Lower leg skin (tissue), 4 donors: ENCODE data around the gene MCTP1. TPM values are rescaled to one million over a fixed set of nuclear protein-coding genes. Genes with fewer than 3 reads are reported as not detected.

Experiments used
- DNase-seq, 2 donors: peaks; one replicate each; pipeline ENCODE4 v3.0.0-alpha.2; 2019; ENCODE audit warnings: low spot score in 2 of 2
- H3K4me3 ChIP-seq: fragments of 200-600 bp; sonication (generic); 2 replicates; pipeline ENCODE4 v1.5.1; 2017; ENCODE audit warnings: mild to moderate bottlenecking, low read depth; ENCODE audit not compliant: poor library complexity, severe bottlenecking
- POLR2A ChIP-seq, 2 donors: fragments of 450-650 bp; IDR thresholded peaks; one replicate each; pipeline ENCODE4 v1.6.1; 2016 to 2017; ENCODE audit warnings: antibody characterized with exemption in 2 of 2, mild to moderate bottlenecking in 1 of 2, moderate library complexity in 1 of 2
- WGBS, 2 donors: methylation state at CpG; one replicate each; pipeline ENCODE4 v1.1.5; 2018; 5-methylcytosine and 5-hydroxymethylcytosine counted together
- intact Hi-C: fragments of 100-400 bp; cut with DNase I; formaldehyde crosslinking; loops from one replicate; pipeline ENCODE4 v1.15.0; 2023; ENCODE audit warnings: low total_unique reads
- total RNA-seq, 4 donors: library from RNA; depleted of rRNA; stranded (reverse); fragments of >200 nt; gene quantifications; one replicate each; pipeline ENCODE4 v1.1.0, GENCODE V29; 2016
- TF ChIP-seq, protein P1 (sequence below), 3 donors: fragments of 450-650 bp; IDR thresholded peaks; one replicate each; pipeline ENCODE4 v1.5.1; 2016; ENCODE audit warnings: antibody characterized with exemption in 3 of 3, mild to moderate bottlenecking in 3 of 3, moderate library complexity in 2 of 3

Gene MCTP1
- total RNA-seq, 4 donors from 2014 or later, result 6.3 to 36.5 (median 9.8) TPM

DNA sequence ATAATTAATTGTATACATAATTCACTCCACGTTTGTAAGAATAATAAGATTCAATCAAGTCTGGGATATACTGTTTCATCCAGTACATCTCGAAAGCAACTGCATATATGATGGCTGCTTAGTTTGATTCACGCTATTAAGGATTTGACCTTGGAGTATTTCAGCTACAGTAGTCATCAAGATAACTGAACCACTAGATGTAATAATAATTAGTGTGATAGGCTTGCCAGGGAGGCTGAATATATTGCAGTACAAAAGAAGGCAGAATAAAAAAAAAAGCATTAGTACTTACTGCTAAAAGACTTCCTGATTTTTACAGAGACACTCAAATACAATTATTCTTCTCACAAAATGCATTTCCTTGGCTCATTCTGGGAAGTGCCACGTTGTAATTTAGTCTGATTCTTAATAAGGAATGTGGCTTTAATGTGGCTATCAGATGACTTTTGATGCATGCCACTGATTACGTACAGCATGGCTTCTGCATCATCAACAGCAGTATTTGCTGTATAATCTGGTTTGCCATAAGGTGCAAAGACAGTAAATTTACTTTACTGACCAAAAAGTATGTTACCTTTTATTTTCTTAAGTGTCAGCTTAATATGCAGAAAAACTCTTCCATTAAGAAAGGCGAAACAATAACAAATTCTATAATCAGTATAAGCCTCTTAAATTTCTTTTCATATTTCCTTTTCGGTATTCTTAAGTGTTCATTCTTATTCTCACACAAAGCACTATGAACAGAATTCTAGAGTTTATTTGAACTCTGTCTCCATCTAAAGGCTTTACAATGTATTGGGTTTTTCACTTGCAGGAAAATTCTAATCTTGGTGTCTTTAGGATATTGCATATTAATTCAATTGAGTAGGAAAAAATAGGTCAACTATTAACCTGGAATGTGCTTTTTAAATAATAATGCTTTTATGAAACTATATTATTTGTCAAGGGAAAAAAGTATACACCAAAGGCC is 500.1 kb downstream of the MCTP1 start:
- DNase-seq, result no peak
- WGBS, 2 donors, result 66 to 69% methylated on average over 7 of the region's 7 CpGs

DNA sequence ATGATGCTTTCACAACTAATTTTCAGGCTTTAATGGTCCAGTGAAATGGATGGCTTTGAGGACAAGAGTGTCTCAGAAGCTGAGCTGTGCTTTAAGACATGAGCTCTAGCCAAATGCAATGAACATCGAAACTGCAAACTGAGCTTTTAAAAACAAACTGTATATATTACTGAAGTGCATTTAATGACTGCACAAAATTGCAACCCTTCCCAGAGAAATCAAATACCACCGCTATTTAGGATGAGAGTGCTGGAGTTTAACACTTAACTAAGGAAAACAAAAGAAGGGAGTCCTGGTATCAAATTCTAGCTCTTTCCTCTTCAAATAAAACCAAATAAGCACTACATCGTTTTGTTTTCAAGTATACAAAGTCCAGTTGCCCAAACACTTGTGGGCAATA is 502.5 kb downstream of the MCTP1 start:
- intact Hi-C loops, result no loop called here
- TF ChIP-seq POLR2A (IDR thresholded peaks at IDR 0.05), result no peak
- TF ChIP-seq, protein P1, sequence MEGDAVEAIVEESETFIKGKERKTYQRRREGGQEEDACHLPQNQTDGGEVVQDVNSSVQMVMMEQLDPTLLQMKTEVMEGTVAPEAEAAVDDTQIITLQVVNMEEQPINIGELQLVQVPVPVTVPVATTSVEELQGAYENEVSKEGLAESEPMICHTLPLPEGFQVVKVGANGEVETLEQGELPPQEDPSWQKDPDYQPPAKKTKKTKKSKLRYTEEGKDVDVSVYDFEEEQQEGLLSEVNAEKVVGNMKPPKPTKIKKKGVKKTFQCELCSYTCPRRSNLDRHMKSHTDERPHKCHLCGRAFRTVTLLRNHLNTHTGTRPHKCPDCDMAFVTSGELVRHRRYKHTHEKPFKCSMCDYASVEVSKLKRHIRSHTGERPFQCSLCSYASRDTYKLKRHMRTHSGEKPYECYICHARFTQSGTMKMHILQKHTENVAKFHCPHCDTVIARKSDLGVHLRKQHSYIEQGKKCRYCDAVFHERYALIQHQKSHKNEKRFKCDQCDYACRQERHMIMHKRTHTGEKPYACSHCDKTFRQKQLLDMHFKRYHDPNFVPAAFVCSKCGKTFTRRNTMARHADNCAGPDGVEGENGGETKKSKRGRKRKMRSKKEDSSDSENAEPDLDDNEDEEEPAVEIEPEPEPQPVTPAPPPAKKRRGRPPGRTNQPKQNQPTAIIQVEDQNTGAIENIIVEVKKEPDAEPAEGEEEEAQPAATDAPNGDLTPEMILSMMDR (IDR thresholded peaks at IDR 0.05), result no peak
- 88 to 91% methylated on average over 3 of the region's 3 CpGs for WGBS, 2 donors

More for the DNA sequence above, 500.1 kb downstream of the MCTP1 start:
- no peak overlapping the region for H3K4me3 ChIP-seq
- TF ChIP-seq, protein P1 (IDR thresholded peaks at IDR 0.05), result no peak
- no peak for TF ChIP-seq POLR2A (IDR thresholded peaks at IDR 0.05)
- intact Hi-C loops, result no loop called here

DNA sequence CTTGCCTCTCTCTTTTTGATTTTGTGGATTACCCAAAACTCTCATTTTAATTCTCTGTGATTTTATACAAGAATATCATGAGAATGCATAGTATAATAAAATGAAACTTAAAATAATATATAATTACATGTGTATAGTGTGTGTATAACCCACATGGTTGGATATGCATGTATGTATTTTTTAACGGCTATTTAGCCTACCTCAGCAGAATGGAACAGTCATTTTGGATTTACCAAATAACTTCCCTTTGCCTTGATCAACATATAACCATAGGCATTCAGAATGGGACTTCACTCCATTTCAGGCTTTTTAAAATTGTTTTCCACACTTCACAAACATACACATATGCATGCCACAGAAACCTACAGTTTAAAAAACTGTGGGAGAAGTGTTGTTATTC is 505.2 kb downstream of the MCTP1 start:
- TF ChIP-seq, protein P1 (IDR thresholded peaks at IDR 0.05), result no peak
- TF ChIP-seq POLR2A (IDR thresholded peaks at IDR 0.05), result no peak
- no peak overlapping the region for H3K4me3 ChIP-seq
- no peak for DNase-seq
- 81 to 88% methylated on average over 1 of the region's 1 CpG for WGBS, 2 donors
- intact Hi-C loops, result no loop called here

More for the DNA sequence above, 502.5 kb downstream of the MCTP1 start:
- DNase-seq, result no peak
- H3K4me3 ChIP-seq, result no peak overlapping the region

DNA sequence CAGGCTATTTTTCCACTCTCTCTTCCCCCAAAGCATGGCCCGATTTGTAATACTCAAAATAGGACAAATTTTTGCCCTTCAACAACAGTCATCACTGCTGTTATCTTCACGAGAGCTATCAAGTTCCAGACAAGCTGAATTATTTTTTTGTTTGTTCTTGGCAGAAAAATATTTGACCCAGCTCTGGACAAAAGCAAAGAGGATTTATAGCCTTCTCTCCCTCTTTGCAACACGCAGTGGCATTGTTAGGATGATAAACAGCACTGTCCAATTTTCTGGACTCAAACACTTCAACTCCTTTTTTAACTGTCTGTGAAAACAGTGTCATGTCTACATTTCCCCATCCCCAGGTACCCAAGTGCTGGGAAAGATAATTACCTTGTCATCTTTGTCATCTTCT is 506.2 kb downstream of the MCTP1 start:
- no peak for DNase-seq
- H3K4me3 ChIP-seq, result no peak overlapping the region
- no peak for TF ChIP-seq POLR2A (IDR thresholded peaks at IDR 0.05)
- TF ChIP-seq, protein P1 (IDR thresholded peaks at IDR 0.05), result no peak
- 57 to 58% methylated on average over 3 of the region's 3 CpGs for WGBS, 2 donors
- intact Hi-C loops, result no loop called here

DNA sequence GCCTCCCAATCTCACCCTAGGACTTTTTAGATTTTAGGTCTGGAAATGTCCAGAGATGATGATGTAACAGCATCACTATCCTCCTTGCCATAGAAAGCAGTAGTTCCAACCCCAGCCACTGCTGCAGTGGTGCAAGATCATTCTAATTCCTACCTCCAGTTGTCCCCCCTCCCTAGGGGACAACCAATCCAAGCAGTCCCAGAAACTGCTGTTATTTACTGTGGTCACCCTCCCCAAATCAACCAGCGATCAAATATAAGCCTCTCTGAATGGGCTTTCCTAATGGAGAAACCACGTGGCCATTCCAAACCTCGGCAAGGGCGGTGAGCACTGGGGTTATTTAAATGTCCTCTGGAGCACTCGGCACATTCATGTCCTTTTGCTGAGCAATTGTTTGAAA is 506.6 kb downstream of the MCTP1 start:
- no peak overlapping the region for H3K4me3 ChIP-seq
- TF ChIP-seq, protein P1 (IDR thresholded peaks at IDR 0.05), result no peak
- TF ChIP-seq POLR2A (IDR thresholded peaks at IDR 0.05), result no peak
- 66 to 76% methylated on average over 5 of the region's 5 CpGs for WGBS, 2 donors
- intact Hi-C loops, result no loop called here
- no peak for DNase-seq
